OCI-LY1 (cell line): ENCODE results near the gene FUT1.

Experiments used
- H2AFZ ChIP-seq: fragments of 200-600 bp; sonication (generic), shearing (Covaris generic); 2 replicates; pipeline ENCODE4 v1.6.0; 2014; ENCODE audit warnings: antibody characterized with exemption, mild to moderate bottlenecking, low read length
- H3F3A ChIP-seq: fragments of 200-600 bp; sonication (generic), shearing (Covaris generic); 2 replicates; pipeline ENCODE4 v1.6.0; 2014; ENCODE audit warnings: mild to moderate bottlenecking, antibody characterized with exemption, low read length, moderate library complexity; ENCODE audit not compliant: insufficient read depth
- H3K27ac ChIP-seq: fragments of 200-600 bp; sonication (generic); 2 replicates; pipeline ENCODE4 v1.5.1; 2014; ENCODE audit warnings: low read length, mixed run types, mild to moderate bottlenecking, low read depth; ENCODE audit not compliant: poor library complexity, severe bottlenecking
- H3K27me3 ChIP-seq: fragments of 200-600 bp; sonication (generic); 2 replicates; pipeline ENCODE4 v1.6.0; 2014; ENCODE audit warnings: antibody characterized with exemption, mild to moderate bottlenecking, low read length, moderate library complexity; ENCODE audit not compliant: insufficient read depth
- H3K36me3 ChIP-seq: fragments of 200-600 bp; sonication (generic); 2 replicates; pipeline ENCODE4 v1.6.1; 2014; ENCODE audit warnings: mild to moderate bottlenecking, antibody characterized with exemption, low read length, moderate library complexity, mixed read lengths; ENCODE audit not compliant: insufficient read depth
- H3K4me1 ChIP-seq: fragments of 200-600 bp; sonication (generic); 2 replicates; pipeline ENCODE4 v1.5.1; 2014; ENCODE audit warnings: mild to moderate bottlenecking, low read length, moderate library complexity; ENCODE audit not compliant: insufficient read depth, severe bottlenecking
- H3K4me2 ChIP-seq: fragments of 200-600 bp; sonication (generic), shearing (Covaris generic); 2 replicates; pipeline ENCODE4 v1.6.1; 2014; ENCODE audit warnings: low read length
- H3K4me3 ChIP-seq: fragments of 200-600 bp; sonication (generic); 2 replicates; pipeline ENCODE4 v1.5.1; 2014; ENCODE audit warnings: low read length, low read depth, mild to moderate bottlenecking, mixed read lengths; ENCODE audit not compliant: poor library complexity, severe bottlenecking
- H3K79me2 ChIP-seq: fragments of 200-600 bp; shearing (Covaris generic); 2 replicates; pipeline ENCODE4 v1.6.1; 2016; ENCODE audit warnings: mixed run types, low read length, mixed read lengths; ENCODE audit not compliant: insufficient read depth
- H3K9ac ChIP-seq: fragments of 200-600 bp; sonication (generic), shearing (Covaris generic); 2 replicates; pipeline ENCODE4 v1.6.1; 2014; ENCODE audit warnings: mild to moderate bottlenecking, low read length, mixed read lengths
- H3K9me2 ChIP-seq: fragments of 200-600 bp; sonication (generic), shearing (Covaris generic); 2 replicates; pipeline ENCODE4 v1.6.1; 2014; ENCODE audit warnings: low read depth, mild to moderate bottlenecking, low read length, mixed read lengths
- H3K9me3 ChIP-seq: fragments of 200-600 bp; shearing (Covaris generic); 2 replicates; pipeline ENCODE4 v1.6.1; 2014; ENCODE audit warnings: low read length, mixed read lengths
- H4K20me1 ChIP-seq: fragments of 200-600 bp; sonication (generic), shearing (Covaris generic); 2 replicates; pipeline ENCODE4 v1.6.0; 2016; ENCODE audit warnings: mild to moderate bottlenecking, low read length; ENCODE audit not compliant: insufficient read depth
- CTCF ChIP-seq: fragments of 200-600 bp; sonication (generic), shearing (Covaris generic); IDR thresholded peaks from 2 replicates; pipeline ENCODE4 v1.5.1; 2017; ENCODE audit warnings: mild to moderate bottlenecking, antibody characterized with exemption, low read length, moderate library complexity, mixed read lengths
- EZH2 ChIP-seq: fragments of 200-600 bp; sonication (generic), shearing (Covaris generic); IDR thresholded peaks from 2 replicates; pipeline ENCODE4 v1.8.0; 2017; ENCODE audit warnings: borderline replicate concordance, mixed run types, mild to moderate bottlenecking, antibody characterized with exemption, low read length, moderate library complexity, mixed read lengths

The FUT1 gene

GRCh38 chr19:48784527-48784926 lies 32.1 kb upstream of the FUT1 start:
- no peak overlapping the region for H3K4me2 ChIP-seq
- H2AFZ ChIP-seq, result no peak overlapping the region
- H3K79me2 ChIP-seq, result no peaks in the 10 kb centered on the region
- TF ChIP-seq CTCF, result peak; percentile 35; the same call in 1 of the 2 replicates
- TF ChIP-seq EZH2, result no peak
- H3K4me1 ChIP-seq, result no peaks in the 10 kb centered on the region
- no peak overlapping the region for H3K4me3 ChIP-seq
- H3K27ac ChIP-seq, result no peak overlapping the region
- no peak overlapping the region for H3K9ac ChIP-seq
- no peaks in the 10 kb centered on the region for H3K9me2 ChIP-seq
- H3K36me3 ChIP-seq, result no peaks in the 10 kb centered on the region
- H3F3A ChIP-seq, result no peaks in the 10 kb centered on the region
- H3K27me3 ChIP-seq, result peaks cover 3% of the 10 kb centered on the region; the same call in 1 of the 2 replicates
- H3K9me3 ChIP-seq, result no peaks in the 10 kb centered on the region
- no peaks in the 10 kb centered on the region for H4K20me1 ChIP-seq

GRCh38 chr19:48780631-48781391 lies 28.4 kb upstream of the FUT1 start:
- Histone ChIP-seq H3K27ac (no peak overlapping the region), H3K4me2 (no peak overlapping the region), H3K79me2 (no peaks in the 10 kb centered on the region), H3K4me3 (no peak overlapping the region), H3K9me2 (no peaks in the 10 kb centered on the region), H3K36me3 (no peaks in the 10 kb centered on the region), H4K20me1 (no peaks in the 10 kb centered on the region), H3K9ac (no peak overlapping the region), H2AFZ (no peak overlapping the region), H3K27me3 (peaks cover 12% of the 10 kb centered on the region; the same call in 1 of the 2 replicates), H3K4me1 (no peaks in the 10 kb centered on the region), H3K9me3 (no peaks in the 10 kb centered on the region), H3F3A (no peaks in the 10 kb centered on the region)
- TF ChIP-seq CTCF (no peak), EZH2 (no peak)

GRCh38 chr19:48779636-48780035 lies 27.2 kb upstream of the FUT1 start:
- Histone ChIP-seq H3K36me3 (no peaks in the 10 kb centered on the region), H3K4me1 (no peaks in the 10 kb centered on the region), H4K20me1 (no peaks in the 10 kb centered on the region), H2AFZ (no peak overlapping the region), H3F3A (no peaks in the 10 kb centered on the region), H3K9me3 (no peaks in the 10 kb centered on the region), H3K4me3 (no peak overlapping the region), H3K9me2 (no peaks in the 10 kb centered on the region), H3K4me2 (no peak overlapping the region), H3K27me3 (peaks cover 9% of the 10 kb centered on the region; the same call in 1 of the 2 replicates), H3K27ac (no peak overlapping the region), H3K9ac (no peak overlapping the region), H3K79me2 (no peaks in the 10 kb centered on the region)
- TF ChIP-seq EZH2, result no peak
- TF ChIP-seq CTCF, result no peak
